RWPE1 (cell line): ENCODE measurements around the gene DDN.

ENCODE experiments used
- CTCF ChIA-PET: fragments of 350-600 bp; sonication (Branson Sonifier 250); formaldehyde crosslinking; extraction: SDS; loops from one replicate; lab custom pipeline; 2021; lab: Yijun Ruan, JAX
- POLR2A ChIA-PET: fragments of 400-600 bp; formaldehyde crosslinking; extraction: SDS; loops from one replicate; lab custom pipeline; 2020; ENCODE audit warnings: antibody characterized with exemption; ENCODE audit not compliant: low non-redundant PET; lab: Yijun Ruan, JAX
- DNase-seq: peaks from one replicate; pipeline ENCODE4 v3.0.0; 2012; ENCODE audit warnings: low spot score
- H3K27ac ChIP-seq: fragments of 450-650 bp; 2 replicates; pipeline ENCODE4 v1.5.1; 2017
- TF ChIP-seq, protein P1 (sequence below): fragments of 450-650 bp; conservative IDR thresholded peaks from 2 replicates; pipeline ENCODE4 v1.5.1; 2017; ENCODE audit warnings: low read depth, mild to moderate bottlenecking

DDN gene

GRCh38 chr12:49019120-49019430 lies 19.9 kb upstream of the DDN start:
- POLR2A ChIA-PET = no interaction called here
- no peak for DNase-seq
- peak overlapping the region; percentile 84 for H3K27ac ChIP-seq
- TF ChIP-seq, protein P1, sequence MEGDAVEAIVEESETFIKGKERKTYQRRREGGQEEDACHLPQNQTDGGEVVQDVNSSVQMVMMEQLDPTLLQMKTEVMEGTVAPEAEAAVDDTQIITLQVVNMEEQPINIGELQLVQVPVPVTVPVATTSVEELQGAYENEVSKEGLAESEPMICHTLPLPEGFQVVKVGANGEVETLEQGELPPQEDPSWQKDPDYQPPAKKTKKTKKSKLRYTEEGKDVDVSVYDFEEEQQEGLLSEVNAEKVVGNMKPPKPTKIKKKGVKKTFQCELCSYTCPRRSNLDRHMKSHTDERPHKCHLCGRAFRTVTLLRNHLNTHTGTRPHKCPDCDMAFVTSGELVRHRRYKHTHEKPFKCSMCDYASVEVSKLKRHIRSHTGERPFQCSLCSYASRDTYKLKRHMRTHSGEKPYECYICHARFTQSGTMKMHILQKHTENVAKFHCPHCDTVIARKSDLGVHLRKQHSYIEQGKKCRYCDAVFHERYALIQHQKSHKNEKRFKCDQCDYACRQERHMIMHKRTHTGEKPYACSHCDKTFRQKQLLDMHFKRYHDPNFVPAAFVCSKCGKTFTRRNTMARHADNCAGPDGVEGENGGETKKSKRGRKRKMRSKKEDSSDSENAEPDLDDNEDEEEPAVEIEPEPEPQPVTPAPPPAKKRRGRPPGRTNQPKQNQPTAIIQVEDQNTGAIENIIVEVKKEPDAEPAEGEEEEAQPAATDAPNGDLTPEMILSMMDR = no peak
- CTCF ChIA-PET = interaction anchor here (0.8 kb wide), 1 partner anchor 157 kb away, joined by 3 read pairs; no protein-coding TSS in a partner anchor

- POLR2A ChIA-PET = interaction anchor here (0.7 to 1.0 kb wide), 2 partner anchors 17 to 112 kb away, joined by 3 read pairs; no protein-coding TSS in a partner anchor
- peak within 1 kb of the TSS; percentile 84 for H3K27ac ChIP-seq
- TF ChIP-seq, protein P1 = peak; percentile 61
- CTCF ChIA-PET = interaction anchor here (0.6 to 1.1 kb wide), 7 partner anchors 9 to 190 kb away, joined by 3 to 7 read pairs (median 4); no protein-coding TSS in a partner anchor
- peak; percentile 99 for DNase-seq
Observed at GRCh38 chr12:49018261-49019119, 19.3 kb upstream of the DDN start, which contains the start of gene PRKAG1. Gene PRKAG1, minus strand, starts transcription at chr12:49018776. Its CDS starts 36 bp downstream, at chr12:49018740.

- TF ChIP-seq, protein P1 = no peak
- ChIA-PET POLR2A (interaction anchor here (0.7 to 1.0 kb wide), 2 partner anchors 17 to 113 kb away, joined by 3 read pairs; no protein-coding TSS in a partner anchor), CTCF (interaction anchor here (0.6 to 1.1 kb wide), 7 partner anchors 8 to 190 kb away, joined by 3 to 7 read pairs (median 4); no protein-coding TSS in a partner anchor)
- DNase-seq = no peak
- peak overlapping the region; percentile 84 for H3K27ac ChIP-seq
Observed at GRCh38 chr12:49017891-49018260, 18.7 kb upstream of the DDN start.

DNA sequence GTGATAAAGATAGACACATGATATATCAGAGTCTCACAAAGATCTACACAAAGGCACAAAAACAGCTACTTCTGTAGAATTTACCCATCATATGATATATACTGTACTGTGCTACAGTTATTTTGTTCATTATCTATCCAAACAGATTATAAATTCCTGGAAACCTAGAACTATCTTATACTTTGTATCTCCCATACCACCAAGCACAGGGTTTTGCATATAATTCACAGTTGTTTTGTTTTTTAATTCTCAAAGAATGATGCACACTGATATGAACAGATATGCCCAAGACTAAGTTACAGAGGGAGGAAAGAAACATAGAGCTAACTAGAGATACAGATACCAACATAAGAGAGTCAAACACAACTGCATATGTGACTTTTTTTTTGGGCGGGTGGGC lies 16.0 kb upstream of the DDN start:
- ChIA-PET CTCF (interaction anchor here (1.4 kb wide), 1 partner anchor 14 kb away, joined by 3 read pairs; no protein-coding TSS in a partner anchor), POLR2A (no interaction called here)
- TF ChIP-seq, protein P1 = no peak
- peak overlapping the region; percentile 10; the same call in 1 of the 2 replicates for H3K27ac ChIP-seq
- DNase-seq = no peak

GRCh38 chr12:49014547-49014946 lies 15.4 kb upstream of the DDN start:
- no peak for DNase-seq
- CTCF ChIA-PET = interaction anchor here (0.6 to 1.4 kb wide), 3 partner anchors 14 to 252 kb away, joined by 3 to 6 read pairs (median 3); no protein-coding TSS in a partner anchor
- TF ChIP-seq, protein P1 = peak; percentile 16; the same call in 1 of the 2 replicates
- POLR2A ChIA-PET = no interaction called here
- no peak overlapping the region for H3K27ac ChIP-seq

- no peak for DNase-seq
- ChIA-PET POLR2A (no interaction called here), CTCF (interaction anchor here (1.5 to 1.6 kb wide), 2 partner anchors 25 to 35 kb away, joined by 4 to 5 read pairs; partner anchors contain the start of gene WNT1)
- H3K27ac ChIP-seq = no peak overlapping the region
- TF ChIP-seq, protein P1 = no peak
Observed at GRCh38 chr12:49013428-49013827, 14.3 kb upstream of the DDN start.
